Activated naive CD4-positive, alpha-beta T cell treated with anti-CD3 and anti-CD28 coated beads for 36 hours (primary cell): ENCODE results near the gene OGFOD1. TPM values are rescaled to one million over a fixed set of nuclear protein-coding genes. Genes with fewer than 3 reads are reported as not detected.

Experiments
- CTCF ChIA-PET: fragments of 350-600 bp; sonication (Branson Sonifier 250); formaldehyde crosslinking; loops from one replicate; lab custom pipeline; 2021; ENCODE audit warnings: antibody characterized with exemption; lab: Charles Lee
- DNase-seq: peaks from one replicate; pipeline ENCODE4 v3.0.0-alpha.2; 2020
- H3K27ac Mint-ChIP-seq: one replicate; pipeline ENCODE4 v1.8.0; 2021; ENCODE audit warnings: mild to moderate bottlenecking, mixed read lengths
- H3K27me3 Mint-ChIP-seq: one replicate; pipeline ENCODE4 v1.8.0; 2021; ENCODE audit warnings: low read depth, mixed read lengths
- H3K36me3 Mint-ChIP-seq: one replicate; pipeline ENCODE4 v1.8.0; 2021; ENCODE audit warnings: low read depth, mixed read lengths
- H3K4me1 Mint-ChIP-seq: one replicate; pipeline ENCODE4 v1.8.0; 2021; ENCODE audit warnings: low read depth, mixed read lengths
- H3K4me3 Mint-ChIP-seq: one replicate; pipeline ENCODE4 v1.8.0; 2021; ENCODE audit warnings: mild to moderate bottlenecking, moderate library complexity, mixed read lengths
- H3K9me3 Mint-ChIP-seq: one replicate; pipeline ENCODE4 v1.8.0; 2021; ENCODE audit warnings: mixed read lengths
- intact Hi-C: fragments of 100-400 bp; cut with micrococcal nuclease; formaldehyde crosslinking; loops from one replicate; pipeline ENCODE4 v1.15.1; 2023
- total RNA-seq, 2 experiments: library from RNA; stranded (reverse); gene quantifications; one replicate each; pipeline ENCODE4 v1.2.3, GENCODE V29; 2021

The OGFOD1 gene
- total RNA-seq, 2 experiments from 2014 or later: 48.5 to 50.6 TPM

DNA sequence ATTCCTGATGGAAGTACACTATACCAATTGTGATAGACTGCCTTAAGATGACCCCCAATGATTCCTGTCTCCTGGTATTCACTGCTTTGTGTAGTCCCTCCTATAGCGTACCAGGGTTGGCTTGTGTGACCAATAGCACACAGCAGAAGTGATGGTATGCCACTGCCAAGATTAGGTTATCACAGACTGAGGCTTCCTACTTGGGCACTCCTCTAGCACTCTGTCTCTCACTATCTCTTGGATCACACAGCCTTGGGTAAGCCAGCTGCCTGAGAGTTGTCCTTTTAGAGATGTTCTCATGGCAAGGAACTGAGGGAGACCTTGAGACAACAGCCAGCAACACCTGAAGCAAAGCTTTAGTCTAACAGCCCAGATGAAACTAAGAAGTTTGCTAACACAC lies 13.3 kb upstream of the OGFOD1 start:
- no peak overlapping the region for H3K4me3 Mint-ChIP-seq
- no peak for DNase-seq
- H3K9me3 Mint-ChIP-seq: no peaks in the 10 kb centered on the region
- no peaks in the 10 kb centered on the region for H3K27me3 Mint-ChIP-seq
- no peak overlapping the region for H3K27ac Mint-ChIP-seq
- H3K36me3 Mint-ChIP-seq: peaks cover 40% of the 10 kb centered on the region
- intact Hi-C loops: no loop called here
- H3K4me1 Mint-ChIP-seq: no peaks in the 10 kb centered on the region
- CTCF ChIA-PET: no interaction called here

DNA sequence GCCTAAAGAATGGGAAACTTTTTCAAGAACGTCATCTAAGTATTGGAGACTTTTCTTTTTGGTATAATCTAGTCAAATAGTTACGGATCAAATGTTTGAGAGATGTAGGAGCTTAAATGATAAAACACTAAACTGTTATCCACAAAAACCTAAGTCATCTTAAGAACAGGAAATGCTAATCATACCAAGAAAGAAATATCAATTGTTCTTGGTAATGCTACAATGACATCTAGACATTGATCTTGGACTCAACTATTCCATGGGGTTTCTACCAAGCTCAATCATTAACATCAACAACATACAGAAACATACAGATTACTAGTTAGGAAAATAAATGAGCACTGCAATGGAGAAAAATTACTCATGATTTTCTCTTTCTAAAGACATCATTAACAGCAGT lies 4.1 kb upstream of the OGFOD1 start:
- DNase-seq: no peak
- Mint-ChIP-seq H3K4me1 (peaks cover 35% of the 10 kb centered on the region), H3K9me3 (no peaks in the 10 kb centered on the region), H3K36me3 (peaks cover 30% of the 10 kb centered on the region), H3K27me3 (no peaks in the 10 kb centered on the region), H3K4me3 (no peak overlapping the region), H3K27ac (no peak overlapping the region)
- intact Hi-C loops: no loop called here
- CTCF ChIA-PET: no interaction called here

DNA sequence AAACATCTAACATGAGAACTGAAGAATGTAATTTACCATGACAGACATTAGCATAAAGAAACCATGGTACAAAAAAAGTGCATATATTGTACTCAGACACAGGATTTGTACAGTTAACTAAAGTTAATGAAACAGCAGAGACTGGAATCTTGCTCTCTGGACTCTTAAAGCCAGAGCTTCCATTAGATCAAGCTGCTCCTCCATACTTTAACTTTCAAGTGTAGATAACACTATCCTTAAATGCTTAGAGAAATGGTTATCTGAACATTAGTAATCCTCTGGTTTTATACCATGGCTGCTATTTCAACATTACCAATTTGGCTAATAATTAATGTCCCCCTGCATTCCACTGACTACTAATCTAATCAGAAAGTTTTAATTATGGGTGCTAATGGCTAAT lies 3.3 kb upstream of the OGFOD1 start:
- Mint-ChIP-seq H3K9me3 (no peaks in the 10 kb centered on the region), H3K4me3 (no peak overlapping the region), H3K36me3 (peaks cover 24% of the 10 kb centered on the region), H3K4me1 (peaks cover 42% of the 10 kb centered on the region), H3K27me3 (no peaks in the 10 kb centered on the region), H3K27ac (no peak overlapping the region)
- DNase-seq: no peak
- CTCF ChIA-PET: no interaction called here
- intact Hi-C loops: no loop called here

DNA sequence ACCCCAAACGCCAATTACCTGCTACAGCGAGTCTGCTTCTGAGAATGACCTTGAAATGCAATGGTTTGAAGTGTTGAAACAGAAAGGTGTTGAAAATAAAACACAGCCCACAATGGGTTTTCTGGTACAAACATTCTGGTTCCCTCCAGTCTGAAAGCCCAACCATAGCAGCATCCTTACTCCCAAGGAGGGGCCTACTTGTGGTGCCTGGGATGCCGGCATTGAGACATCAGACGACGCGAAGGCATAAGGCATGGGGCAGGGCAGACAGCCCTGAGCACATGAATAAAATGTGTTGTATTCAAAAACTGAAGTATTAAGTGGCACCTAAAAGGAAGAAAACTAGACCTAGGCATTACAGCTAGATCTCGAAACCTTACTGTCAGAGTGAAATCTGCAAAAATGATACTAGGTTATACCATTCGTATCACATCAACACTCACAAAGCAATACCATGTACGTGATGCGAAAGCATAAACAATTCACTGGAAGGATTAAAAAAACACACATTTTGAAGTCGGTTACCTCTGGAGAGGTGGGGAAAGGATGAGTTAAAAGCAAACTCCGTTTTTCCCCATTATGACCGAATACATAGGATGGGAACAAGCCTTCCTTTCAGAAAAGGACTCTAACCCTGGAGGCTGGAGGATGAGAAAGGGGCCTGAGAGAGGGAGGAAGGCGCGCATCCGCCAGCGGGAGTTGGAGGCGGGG lies 924 bp upstream of the OGFOD1 start:
- peak; percentile 68 for DNase-seq
- Mint-ChIP-seq H3K4me1 (peaks cover 46% of the 10 kb centered on the region), H3K9me3 (no peaks in the 10 kb centered on the region), H3K4me3 (peak overlapping the region; percentile 93), H3K27me3 (no peaks in the 10 kb centered on the region), H3K27ac (peak overlapping the region; percentile 90), H3K36me3 (peaks cover 35% of the 10 kb centered on the region)
- CTCF ChIA-PET: interaction anchor here (0.8 kb wide), 1 partner anchor 22 kb away, joined by 3 read pairs; no protein-coding TSS in a partner anchor
- intact Hi-C loops: loop anchor here (2.0 kb wide), 2 partner anchors 158 to 252 kb away; partner anchors contain the start of gene MT2A

DNA sequence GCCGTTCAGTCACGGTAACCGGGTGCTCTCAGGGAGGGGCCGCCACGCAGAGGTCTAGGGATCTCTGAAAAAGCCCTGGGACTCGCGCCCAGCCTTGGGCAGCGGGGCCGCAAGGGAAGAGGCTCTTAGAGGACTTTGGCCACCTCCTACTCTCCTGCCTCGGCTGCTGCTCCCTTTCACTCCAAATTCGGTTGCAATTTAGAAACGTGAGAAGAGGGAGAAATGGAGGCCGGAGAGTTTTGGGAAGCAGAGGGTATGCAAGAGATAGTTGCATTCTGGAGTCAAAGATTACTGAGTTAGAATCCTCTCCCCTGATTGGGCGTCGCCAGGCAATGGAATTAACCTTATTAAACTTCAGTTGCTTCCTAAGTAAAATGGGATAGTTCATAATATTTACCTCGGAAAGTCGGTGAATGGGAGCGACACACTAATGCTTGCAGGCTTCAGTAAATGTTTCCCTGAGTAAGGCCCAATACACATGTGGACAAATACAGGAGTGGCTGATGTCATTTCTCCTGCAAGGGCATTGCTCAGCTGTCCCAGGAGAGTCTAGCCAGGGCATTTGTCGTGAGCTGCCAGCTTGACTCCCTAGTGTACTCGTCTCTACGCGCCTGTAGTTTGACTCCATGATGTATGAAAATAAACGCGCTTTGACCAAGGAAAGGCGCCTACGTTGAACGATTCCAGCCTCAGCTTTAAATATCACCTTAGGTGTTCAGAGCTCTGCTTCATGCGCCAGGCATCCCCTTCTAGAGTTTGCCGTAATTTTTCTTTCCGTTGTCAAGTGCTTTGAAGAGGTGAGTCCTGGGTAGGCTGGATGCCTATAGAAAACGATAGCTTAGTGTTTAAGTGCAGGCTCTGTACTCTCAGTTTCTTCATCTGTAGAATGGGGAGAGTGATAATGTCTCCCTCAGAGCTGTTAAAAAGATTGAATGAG lies 667 bp downstream of the OGFOD1 start:
- H3K4me3 Mint-ChIP-seq: peak overlapping the region; percentile 93
- intact Hi-C loops: loop anchor here (1.0 to 2.0 kb wide), 6 partner anchors 28 to 278 kb away; partner anchors contain the start of genes BBS2, MT2A and NUP93
- H3K27me3 Mint-ChIP-seq: no peaks in the 10 kb centered on the region
- CTCF ChIA-PET: interaction anchor here (0.6 to 1.5 kb wide), 6 partner anchors 15 to 334 kb away, joined by 3 to 4 read pairs (median 4); no protein-coding TSS in a partner anchor
- peak; percentile 9 for DNase-seq
- H3K4me1 Mint-ChIP-seq: peaks cover 47% of the 10 kb centered on the region
- H3K36me3 Mint-ChIP-seq: peaks cover 37% of the 10 kb centered on the region
- H3K9me3 Mint-ChIP-seq: no peaks in the 10 kb centered on the region
- peak overlapping the region; percentile 90 for H3K27ac Mint-ChIP-seq

DNA sequence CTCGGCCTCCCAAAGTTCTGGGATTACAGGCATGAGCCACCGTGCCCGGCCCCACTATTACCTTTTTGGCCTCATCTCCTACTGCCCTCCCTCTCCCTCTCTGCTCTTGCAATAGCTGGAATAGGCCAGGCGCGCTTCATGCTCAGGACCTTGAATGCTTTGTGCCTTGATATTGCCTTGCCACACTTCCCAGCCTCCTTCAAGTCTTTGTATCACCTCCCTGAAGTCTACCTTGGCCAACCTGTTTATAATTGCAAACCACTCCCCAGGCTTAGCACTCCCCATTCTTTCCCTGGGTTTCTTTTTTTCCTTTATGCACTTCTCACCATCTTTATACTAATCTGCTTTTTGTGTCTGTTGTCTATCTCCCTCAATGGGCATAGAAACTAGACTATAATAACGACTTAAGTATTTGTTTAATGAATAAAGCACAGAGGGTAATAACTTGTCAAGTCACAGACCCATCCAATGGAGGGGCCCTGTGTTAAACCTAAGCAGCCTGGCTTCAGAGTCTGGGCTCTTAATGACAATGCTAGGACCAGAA lies 6.6 kb downstream of the OGFOD1 start:
- Mint-ChIP-seq H3K4me3 (no peak overlapping the region), H3K36me3 (peaks cover 50% of the 10 kb centered on the region), H3K9me3 (no peaks in the 10 kb centered on the region), H3K27me3 (no peaks in the 10 kb centered on the region), H3K27ac (no peak overlapping the region), H3K4me1 (peaks cover 6% of the 10 kb centered on the region)
- intact Hi-C loops: no loop called here
- CTCF ChIA-PET: no interaction called here
- no peak for DNase-seq

DNA sequence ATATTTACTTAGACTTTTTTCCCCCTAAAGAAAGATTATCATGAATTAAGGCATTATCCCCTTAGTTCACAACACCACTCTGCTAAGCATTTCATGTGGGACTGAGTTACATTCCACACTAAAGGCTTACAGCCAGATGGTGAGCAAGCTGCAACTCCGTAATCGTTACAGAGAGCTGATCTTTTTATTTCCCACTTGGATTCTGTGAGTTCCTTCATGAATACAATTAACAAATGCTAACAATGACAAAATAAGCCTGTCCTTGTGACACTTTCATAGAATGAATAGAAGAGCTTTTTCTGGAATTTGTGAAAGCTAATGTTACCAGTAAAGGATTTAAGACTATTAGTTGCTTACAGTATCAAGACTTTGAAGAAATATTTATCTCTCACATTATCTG lies 8.7 kb downstream of the OGFOD1 start:
- peaks cover 45% of the 10 kb centered on the region for H3K36me3 Mint-ChIP-seq
- DNase-seq: no peak
- CTCF ChIA-PET: interaction anchor here (1.1 kb wide), 1 partner anchor 9 kb away, joined by 8 read pairs; no protein-coding TSS in a partner anchor
- H3K27ac Mint-ChIP-seq: no peak overlapping the region
- intact Hi-C loops: no loop called here
- no peak overlapping the region for H3K4me3 Mint-ChIP-seq
- H3K4me1 Mint-ChIP-seq: peaks cover 3% of the 10 kb centered on the region
- no peaks in the 10 kb centered on the region for H3K27me3 Mint-ChIP-seq
- no peaks in the 10 kb centered on the region for H3K9me3 Mint-ChIP-seq

DNA sequence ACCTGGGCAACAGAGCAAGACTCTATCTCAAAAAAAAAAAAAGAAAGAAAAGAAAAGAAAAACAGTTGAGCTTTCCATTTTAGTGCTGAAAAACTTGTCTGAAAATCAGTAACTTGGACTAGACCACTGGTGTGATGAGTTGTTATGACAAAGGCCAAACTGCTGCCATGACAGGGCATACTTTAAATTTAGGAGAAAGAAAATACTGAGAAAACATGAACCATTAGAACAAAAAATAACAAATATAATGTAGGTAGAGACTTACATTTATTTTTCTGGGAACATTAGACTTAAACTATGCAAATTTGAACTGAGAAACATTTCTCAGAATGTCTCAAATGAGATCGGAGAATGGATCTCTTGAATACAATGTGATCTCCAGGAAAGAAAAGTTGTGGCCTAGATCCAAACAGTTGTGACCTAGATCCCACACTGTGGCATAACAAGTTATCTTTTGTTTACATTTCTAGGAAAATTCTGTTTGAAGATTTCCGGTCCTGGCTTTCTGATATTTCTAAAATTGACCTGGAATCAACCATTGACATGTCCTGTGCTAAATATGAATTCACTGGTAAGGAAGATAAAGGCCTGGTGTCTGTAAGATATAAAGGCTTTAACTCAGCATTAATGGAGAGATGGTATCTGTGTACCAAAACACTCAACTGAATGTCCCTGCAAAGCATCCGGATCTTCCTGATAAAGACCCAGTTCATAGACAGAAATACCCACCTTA lies 10.9 kb downstream of the OGFOD1 start:
- intact Hi-C loops: no loop called here
- CTCF ChIA-PET: no interaction called here
- Mint-ChIP-seq H3K4me3 (no peak overlapping the region), H3K9me3 (no peaks in the 10 kb centered on the region), H3K27me3 (no peaks in the 10 kb centered on the region), H3K4me1 (no peaks in the 10 kb centered on the region), H3K27ac (no peak overlapping the region), H3K36me3 (peaks cover 40% of the 10 kb centered on the region)
- DNase-seq: no peak

DNA sequence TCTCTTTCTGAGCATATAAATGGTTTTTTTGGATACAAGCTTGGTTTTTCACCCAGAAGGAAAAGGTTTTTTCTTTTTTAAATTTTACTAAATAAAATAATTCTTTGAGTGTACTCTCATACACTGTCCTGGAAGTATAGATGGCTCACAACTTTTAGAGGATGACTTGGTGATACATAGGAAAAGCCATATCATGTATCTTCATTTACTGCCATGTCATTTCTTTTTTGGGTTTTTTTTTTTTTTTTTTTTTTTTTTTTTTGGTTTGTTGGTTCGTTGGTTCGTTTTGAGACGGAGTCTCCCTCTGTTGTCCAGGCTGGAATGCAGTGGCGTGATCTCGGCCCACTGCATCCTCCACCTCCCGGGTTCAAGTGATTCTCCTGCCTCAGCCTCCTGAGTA lies 11.8 kb downstream of the OGFOD1 start:
- H3K36me3 Mint-ChIP-seq: peaks cover 37% of the 10 kb centered on the region
- H3K4me1 Mint-ChIP-seq: no peaks in the 10 kb centered on the region
- H3K27me3 Mint-ChIP-seq: no peaks in the 10 kb centered on the region
- CTCF ChIA-PET: interaction anchor here (0.5 to 0.7 kb wide), 3 partner anchors 32 to 76 kb away, joined by 3 read pairs; no protein-coding TSS in a partner anchor
- intact Hi-C loops: no loop called here
- no peak overlapping the region for H3K27ac Mint-ChIP-seq
- no peak overlapping the region for H3K4me3 Mint-ChIP-seq
- H3K9me3 Mint-ChIP-seq: no peaks in the 10 kb centered on the region
- no peak for DNase-seq

DNA sequence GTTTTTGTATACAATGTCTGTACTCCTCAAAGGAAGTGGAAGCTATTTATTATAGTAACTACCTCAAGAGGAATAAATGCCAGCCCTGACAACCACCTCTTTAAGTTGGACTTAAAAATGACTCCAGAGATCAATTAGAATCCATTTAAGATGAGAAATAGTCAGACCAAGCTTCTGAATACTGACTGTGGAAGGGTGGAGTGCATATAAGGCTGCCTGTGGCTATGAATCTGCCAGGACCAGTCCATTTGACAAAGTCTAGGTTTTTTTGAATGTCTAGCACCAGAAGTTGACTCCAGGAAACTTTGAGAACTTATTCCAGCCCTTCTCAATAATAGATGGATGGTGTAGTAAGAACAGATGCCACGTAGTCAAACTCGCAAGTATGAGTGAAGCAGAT lies 15.0 kb downstream of the OGFOD1 start:
- intact Hi-C loops: no loop called here
- Mint-ChIP-seq H3K36me3 (peaks cover 39% of the 10 kb centered on the region), H3K4me1 (no peaks in the 10 kb centered on the region), H3K27ac (no peak overlapping the region), H3K27me3 (no peaks in the 10 kb centered on the region), H3K9me3 (no peaks in the 10 kb centered on the region), H3K4me3 (no peak overlapping the region)
- DNase-seq: no peak
- CTCF ChIA-PET: interaction anchor here (0.5 kb wide), 1 partner anchor 265 kb away, joined by 3 read pairs; no protein-coding TSS in a partner anchor

DNA sequence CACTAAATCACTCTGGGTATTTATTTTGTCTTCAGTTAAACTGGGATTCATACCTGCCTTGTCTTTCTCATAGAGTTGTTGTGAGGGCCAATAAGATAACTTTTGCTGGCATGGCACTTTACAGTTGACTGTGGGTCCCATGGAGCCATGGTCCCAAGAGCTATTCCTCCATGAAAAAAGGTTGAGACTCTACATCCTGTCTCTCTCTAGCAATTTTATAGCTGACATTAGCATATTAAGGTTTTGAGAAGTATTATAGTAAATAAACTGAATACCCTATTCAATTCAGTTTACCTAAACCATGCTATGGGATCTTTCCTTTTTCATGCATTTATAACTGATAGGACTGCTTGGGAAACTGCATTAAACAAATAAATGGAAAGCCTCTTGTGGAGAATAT lies 17.4 kb downstream of the OGFOD1 start:
- intact Hi-C loops: no loop called here
- Mint-ChIP-seq H3K27ac (no peak overlapping the region), H3K4me3 (no peak overlapping the region), H3K4me1 (no peaks in the 10 kb centered on the region), H3K27me3 (no peaks in the 10 kb centered on the region), H3K9me3 (no peaks in the 10 kb centered on the region), H3K36me3 (peaks cover 46% of the 10 kb centered on the region)
- no peak for DNase-seq
- CTCF ChIA-PET: interaction anchor here (1.4 to 2.0 kb wide), 2 partner anchors 9 to 12 kb away, joined by 3 to 8 read pairs; no protein-coding TSS in a partner anchor
